ENCODE results near the gene ATF6B. TPM values are rescaled to one million over a fixed set of nuclear protein-coding genes. Genes with fewer than 3 reads are reported as not detected.

Gene ATF6B
- total RNA-seq, 1 experiment from 2014 or later = 45.3 TPM

GRCh38 chr6:32082935-32083334 is 45.1 kb downstream of the ATF6B start:
- no peaks in the 10 kb centered on the region for H3K36me3 Mint-ChIP-seq (ENCODE audit: insufficient read depth in 1 of 3, low read depth in 3 of 3)
- H3K9ac ChIP-seq (ENCODE audit: extremely low read depth, insufficient read length, low read length) = no peak overlapping the region
- H3K4me2 ChIP-seq (ENCODE audit: insufficient read depth, insufficient read length, low read length) = no peak overlapping the region
- WGBS (ENCODE audit: extremely low coverage, insufficient read length, low lambda C conversion rate) = no CpG with 5 or more reads among the region's 9 CpGs
- H3K27ac Mint-ChIP-seq = no peak overlapping the region; a peak in 1 of 7 replicates
- no peak overlapping the region for H3K27ac ChIP-seq (ENCODE audit: insufficient read length, low read depth, low read length)
- H2AFZ ChIP-seq (ENCODE audit: low read length) = no peak overlapping the region
- no peak overlapping the region for H3T11ph ChIP-seq (ENCODE audit: low read length)
- no peak overlapping the region for H2BK20ac ChIP-seq (ENCODE audit: low read depth, low read length, poor library complexity, severe bottlenecking)
- peaks cover 3% of the 10 kb centered on the region for H3K23me2 ChIP-seq (ENCODE audit: insufficient read length, low read depth, low read length, poor library complexity, severe bottlenecking)
- no peak overlapping the region for H4K5ac ChIP-seq (ENCODE audit: insufficient read length, low read depth, low read length)
- H3K27me3 ChIP-seq (ENCODE audit: insufficient read depth, low read length) = no peaks in the 10 kb centered on the region; the same call in 1 of the 2 replicates
- DNase-seq = no peak
- H3K79me1 ChIP-seq (ENCODE audit: insufficient read depth, low read depth, low read length, poor library complexity, severe bottlenecking) = no peaks in the 10 kb centered on the region
- TF ChIP-seq, protein P1, sequence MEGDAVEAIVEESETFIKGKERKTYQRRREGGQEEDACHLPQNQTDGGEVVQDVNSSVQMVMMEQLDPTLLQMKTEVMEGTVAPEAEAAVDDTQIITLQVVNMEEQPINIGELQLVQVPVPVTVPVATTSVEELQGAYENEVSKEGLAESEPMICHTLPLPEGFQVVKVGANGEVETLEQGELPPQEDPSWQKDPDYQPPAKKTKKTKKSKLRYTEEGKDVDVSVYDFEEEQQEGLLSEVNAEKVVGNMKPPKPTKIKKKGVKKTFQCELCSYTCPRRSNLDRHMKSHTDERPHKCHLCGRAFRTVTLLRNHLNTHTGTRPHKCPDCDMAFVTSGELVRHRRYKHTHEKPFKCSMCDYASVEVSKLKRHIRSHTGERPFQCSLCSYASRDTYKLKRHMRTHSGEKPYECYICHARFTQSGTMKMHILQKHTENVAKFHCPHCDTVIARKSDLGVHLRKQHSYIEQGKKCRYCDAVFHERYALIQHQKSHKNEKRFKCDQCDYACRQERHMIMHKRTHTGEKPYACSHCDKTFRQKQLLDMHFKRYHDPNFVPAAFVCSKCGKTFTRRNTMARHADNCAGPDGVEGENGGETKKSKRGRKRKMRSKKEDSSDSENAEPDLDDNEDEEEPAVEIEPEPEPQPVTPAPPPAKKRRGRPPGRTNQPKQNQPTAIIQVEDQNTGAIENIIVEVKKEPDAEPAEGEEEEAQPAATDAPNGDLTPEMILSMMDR (conservative IDR thresholded peaks at IDR 0.05) = no peak
- no peak overlapping the region for H2AK5ac ChIP-seq (ENCODE audit: insufficient read length, low read length)
- H3K23ac ChIP-seq (ENCODE audit: insufficient read length, low read depth, low read length) = no peak overlapping the region
- no peaks in the 10 kb centered on the region for H3K79me2 ChIP-seq (ENCODE audit: insufficient read depth, low read length)
- no peak overlapping the region for H2BK5ac ChIP-seq (ENCODE audit: insufficient read length, low read length)
- H2BK12ac ChIP-seq (ENCODE audit: insufficient read length, low read depth, low read length) = no peak overlapping the region
- no peaks in the 10 kb centered on the region for H3K4me1 ChIP-seq (ENCODE audit: insufficient read depth, low read length)
- H3K14ac ChIP-seq (ENCODE audit: insufficient read depth, low read length) = no peak overlapping the region
- H2BK120ac ChIP-seq (ENCODE audit: low read depth, low read length, poor library complexity, severe bottlenecking) = no peak overlapping the region
- H4K8ac ChIP-seq (replicated peaks; ENCODE audit: insufficient read length, low read depth, low read length) = no peak overlapping the region
- H2BK15ac ChIP-seq (ENCODE audit: low read depth, low read length) = no peak overlapping the region
- no peak overlapping the region for H4K91ac ChIP-seq (ENCODE audit: insufficient read length, low read depth, low read length)
- H3K56ac ChIP-seq (ENCODE audit: insufficient read length, low read depth, low read length) = no peak overlapping the region
- peaks cover 6 to 16% of the 10 kb centered on the region in 2 experiments for H3K4me1 Mint-ChIP-seq
- H3K27me3 Mint-ChIP-seq (ENCODE audit: low read depth) = peaks cover 26% of the 10 kb centered on the region
- H3K4me3 Mint-ChIP-seq = no peak overlapping the region
- no peaks in the 10 kb centered on the region for H3K9me3 Mint-ChIP-seq
- no peaks in the 10 kb centered on the region for H4K20me1 ChIP-seq (ENCODE audit: control insufficient read depth, insufficient read depth, insufficient read length)
- H3K9me3 ChIP-seq (ENCODE audit: control insufficient read depth, low read depth, low read length) = no peaks in the 10 kb centered on the region
- no peak overlapping the region for H3K4ac ChIP-seq (ENCODE audit: low read depth, low read length)
- H3K18ac ChIP-seq (ENCODE audit: insufficient read length, low read depth, low read length) = no peak overlapping the region

Measured in H9 (cell line).